ENCODE results near the gene ZNF32.

DNA sequence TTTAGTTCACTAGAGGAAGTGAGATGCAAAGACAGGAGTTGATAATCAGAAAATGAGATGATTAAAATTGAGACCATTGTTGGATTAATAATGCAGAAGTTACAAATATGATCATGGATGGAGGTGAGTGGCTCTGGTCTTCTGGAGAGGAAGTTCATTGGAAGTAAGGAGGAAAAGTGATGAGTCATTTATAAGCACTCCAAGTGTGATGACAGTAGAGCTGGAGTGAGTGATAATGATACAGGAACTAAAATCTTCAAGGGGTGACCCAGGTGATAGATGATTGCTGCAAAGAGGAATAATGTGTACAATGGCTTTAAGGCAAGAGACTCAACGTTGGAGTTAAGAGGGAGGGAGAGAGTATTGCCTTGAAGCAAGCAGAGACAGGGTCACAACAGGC, 20.7 kb downstream of the ZNF32 start:
- TF ChIP-seq, protein P1, sequence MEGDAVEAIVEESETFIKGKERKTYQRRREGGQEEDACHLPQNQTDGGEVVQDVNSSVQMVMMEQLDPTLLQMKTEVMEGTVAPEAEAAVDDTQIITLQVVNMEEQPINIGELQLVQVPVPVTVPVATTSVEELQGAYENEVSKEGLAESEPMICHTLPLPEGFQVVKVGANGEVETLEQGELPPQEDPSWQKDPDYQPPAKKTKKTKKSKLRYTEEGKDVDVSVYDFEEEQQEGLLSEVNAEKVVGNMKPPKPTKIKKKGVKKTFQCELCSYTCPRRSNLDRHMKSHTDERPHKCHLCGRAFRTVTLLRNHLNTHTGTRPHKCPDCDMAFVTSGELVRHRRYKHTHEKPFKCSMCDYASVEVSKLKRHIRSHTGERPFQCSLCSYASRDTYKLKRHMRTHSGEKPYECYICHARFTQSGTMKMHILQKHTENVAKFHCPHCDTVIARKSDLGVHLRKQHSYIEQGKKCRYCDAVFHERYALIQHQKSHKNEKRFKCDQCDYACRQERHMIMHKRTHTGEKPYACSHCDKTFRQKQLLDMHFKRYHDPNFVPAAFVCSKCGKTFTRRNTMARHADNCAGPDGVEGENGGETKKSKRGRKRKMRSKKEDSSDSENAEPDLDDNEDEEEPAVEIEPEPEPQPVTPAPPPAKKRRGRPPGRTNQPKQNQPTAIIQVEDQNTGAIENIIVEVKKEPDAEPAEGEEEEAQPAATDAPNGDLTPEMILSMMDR (IDR thresholded peaks at IDR 0.05 in 8 of 11, conservative IDR thresholded peaks at IDR 0.05 in 3 of 11), result no peak
- TF ChIP-seq POLR2A (IDR thresholded peaks at IDR 0.05), result no peak
- TF ChIP-seq POLR2AphosphoS5 (IDR thresholded peaks at IDR 0.05), result no peak

Data from spleen (tissue), 7 donors.